Measurements from ENCODE around the gene SKAP1. TPM values are rescaled to one million over a fixed set of nuclear protein-coding genes. Genes with fewer than 3 reads are reported as not detected.

SKAP1 gene
- total and polyA plus RNA-seq, 2 donors from 2014 or later: 34.8 to 42.6 TPM

- no peak for TF ChIP-seq CTCF (IDR thresholded peaks at IDR 0.05; ENCODE audit: borderline replicate concordance, extremely low read depth, insufficient read depth)
- H3K27ac ChIP-seq (ENCODE audit: low read depth in 2 of 2, low read length in 2 of 2): no peak overlapping the region
- H3K9ac ChIP-seq (ENCODE audit: low read length in 3 of 3): no peak overlapping the region
- no peaks in the 10 kb centered on the region for H3K4me1 ChIP-seq (ENCODE audit: control insufficient read depth in 2 of 3, insufficient read depth in 2 of 3, low read depth in 1 of 3, low read length in 3 of 3)
- no peak overlapping the region for H3K4me3 ChIP-seq (ENCODE audit: low read length in 3 of 3)
- no peak for DNase-seq
- H3K36me3 ChIP-seq (ENCODE audit: control insufficient read depth in 2 of 3, insufficient read depth in 3 of 3, low read length in 3 of 3): no peaks in the 10 kb centered on the region
- intact Hi-C loops (cut with DNase I): no loop called here
- FAIRE-seq: no peak
- no peaks in the 10 kb centered on the region for H3K9me3 ChIP-seq (ENCODE audit: control insufficient read depth in 2 of 3, insufficient read depth in 1 of 3, low read length in 3 of 3)
- no peaks in the 10 kb centered on the region for H3K27me3 ChIP-seq (ENCODE audit: control insufficient read depth, insufficient read depth, low read length)
Observed at GRCh38 chr17:48385319-48385718, 44.7 kb downstream of the SKAP1 start.

- no peaks in the 10 kb centered on the region for H3K4me1 ChIP-seq (ENCODE audit: control insufficient read depth in 2 of 3, insufficient read depth in 2 of 3, low read depth in 1 of 3, low read length in 3 of 3)
- H3K27ac ChIP-seq (ENCODE audit: low read depth in 2 of 2, low read length in 2 of 2): no peak overlapping the region
- intact Hi-C loops (cut with DNase I): no loop called here
- no peak for TF ChIP-seq CTCF (IDR thresholded peaks at IDR 0.05; ENCODE audit: borderline replicate concordance, extremely low read depth, insufficient read depth)
- no peak overlapping the region for H3K9ac ChIP-seq (ENCODE audit: low read length in 3 of 3)
- DNase-seq: no peak
- H3K27me3 ChIP-seq (ENCODE audit: control insufficient read depth, insufficient read depth, low read length): no peaks in the 10 kb centered on the region
- no peak for FAIRE-seq
- H3K9me3 ChIP-seq (ENCODE audit: control insufficient read depth in 2 of 3, insufficient read depth in 1 of 3, low read length in 3 of 3): no peaks in the 10 kb centered on the region
- no peak overlapping the region for H3K4me3 ChIP-seq (ENCODE audit: low read length in 3 of 3)
- no peaks in the 10 kb centered on the region for H3K36me3 ChIP-seq (ENCODE audit: control insufficient read depth in 2 of 3, insufficient read depth in 3 of 3, low read length in 3 of 3)
Observed at GRCh38 chr17:48384164-48384563, 45.9 kb downstream of the SKAP1 start.

DNA sequence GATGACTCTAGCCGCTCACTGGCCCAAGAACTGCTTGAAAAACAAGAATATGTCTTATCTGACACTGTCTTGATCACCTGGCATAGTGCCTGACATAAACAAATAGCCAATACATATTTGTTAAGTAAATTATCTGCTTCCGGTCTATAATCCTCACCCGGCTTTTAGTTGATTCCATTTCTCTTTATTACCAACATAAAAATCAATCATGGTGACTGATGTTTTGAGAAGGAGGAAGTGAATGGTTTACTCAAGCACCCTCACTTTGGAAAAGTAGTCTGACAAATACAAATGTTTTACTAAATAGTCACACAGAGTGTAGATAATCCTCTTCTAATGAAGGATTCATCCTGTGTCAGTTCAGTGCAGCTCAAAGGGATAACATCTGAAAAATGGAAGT, 47.0 kb downstream of the SKAP1 start:
- no peaks in the 10 kb centered on the region for H3K9me3 ChIP-seq (ENCODE audit: control insufficient read depth in 2 of 3, insufficient read depth in 1 of 3, low read length in 3 of 3)
- no peaks in the 10 kb centered on the region for H3K27me3 ChIP-seq (ENCODE audit: control insufficient read depth, insufficient read depth, low read length)
- TF ChIP-seq CTCF (IDR thresholded peaks at IDR 0.05; ENCODE audit: borderline replicate concordance, extremely low read depth, insufficient read depth): no peak
- no peak overlapping the region for H3K9ac ChIP-seq (ENCODE audit: low read length in 3 of 3)
- no peak for DNase-seq
- H3K27ac ChIP-seq (ENCODE audit: low read depth in 2 of 2, low read length in 2 of 2): no peak overlapping the region
- H3K36me3 ChIP-seq (ENCODE audit: control insufficient read depth in 2 of 3, insufficient read depth in 3 of 3, low read length in 3 of 3): no peaks in the 10 kb centered on the region
- intact Hi-C loops (cut with DNase I): no loop called here
- H3K4me3 ChIP-seq (ENCODE audit: low read length in 3 of 3): no peak overlapping the region
- H3K4me1 ChIP-seq (ENCODE audit: control insufficient read depth in 2 of 3, insufficient read depth in 2 of 3, low read depth in 1 of 3, low read length in 3 of 3): no peaks in the 10 kb centered on the region
- no peak for FAIRE-seq

- intact Hi-C loops (cut with DNase I): no loop called here
- no peak for DNase-seq
- Histone ChIP-seq H3K9me3 (ENCODE audit: control insufficient read depth in 2 of 3, insufficient read depth in 1 of 3, low read length in 3 of 3) (no peaks in the 10 kb centered on the region), H3K27ac (ENCODE audit: low read depth in 2 of 2, low read length in 2 of 2) (no peak overlapping the region), H3K4me3 (ENCODE audit: low read length in 3 of 3) (no peak overlapping the region), H3K36me3 (ENCODE audit: control insufficient read depth in 2 of 3, insufficient read depth in 3 of 3, low read length in 3 of 3) (no peaks in the 10 kb centered on the region), H3K27me3 (ENCODE audit: control insufficient read depth, insufficient read depth, low read length) (no peaks in the 10 kb centered on the region), H3K4me1 (ENCODE audit: control insufficient read depth in 2 of 3, insufficient read depth in 2 of 3, low read depth in 1 of 3, low read length in 3 of 3) (no peaks in the 10 kb centered on the region), H3K9ac (ENCODE audit: low read length in 3 of 3) (no peak overlapping the region)
- no peak for TF ChIP-seq CTCF (IDR thresholded peaks at IDR 0.05; ENCODE audit: borderline replicate concordance, extremely low read depth, insufficient read depth)
- FAIRE-seq: no peak
Observed at GRCh38 chr17:48378708-48379392, 51.2 kb downstream of the SKAP1 start.

Measured in kidney (tissue), 14 donors.